IMR-90 (cell line): Measurements from ENCODE around the gene NBEA.

Experiments used
- BHLHE40 ChIP-seq: fragments of 150-350 bp; IDR thresholded peaks from 2 replicates; pipeline ENCODE4 v1.6.1; 2016; ENCODE audit warnings: mild to moderate bottlenecking, low read depth, low read length
- CTCF ChIP-seq: conservative IDR thresholded peaks from 2 replicates; pipeline ENCODE4 v1.5.1; 2012; ENCODE audit warnings: mild to moderate bottlenecking, low read depth, low read length, improper control_type of control experiment
- MAZ ChIP-seq: IDR thresholded peaks from 2 replicates; pipeline ENCODE4 v1.6.1; 2012; ENCODE audit warnings: low read depth, mild to moderate bottlenecking, low read length, improper control_type of control experiment, moderate library complexity, borderline replicate concordance
- POLR2A ChIP-seq: IDR thresholded peaks from 2 replicates; pipeline ENCODE4 v1.6.1; 2012; ENCODE audit warnings: mild to moderate bottlenecking, low read depth, low read length
- RAD21 ChIP-seq: IDR thresholded peaks from 2 replicates; pipeline ENCODE4 v1.6.1; 2012; ENCODE audit warnings: low read length, improper control_type of control experiment
- RFX5 ChIP-seq: IDR thresholded peaks from 2 replicates; pipeline ENCODE4 v1.8.0; 2012; ENCODE audit warnings: low read depth, mild to moderate bottlenecking, low read length, moderate library complexity

- TF ChIP-seq CTCF (no peak), POLR2A (no peak), BHLHE40 (no peak), MAZ (no peak), RFX5 (no peak), RAD21 (no peak)
Measured at GRCh38 chr13:35465371-35465770, 523.3 kb downstream of the NBEA start.
